A673 (cell line): ENCODE results near the gene OR7A10. TPM values are rescaled to one million over a fixed set of nuclear protein-coding genes. Genes with fewer than 3 reads are reported as not detected.
A peak's percentile ranks its signal among the peaks of the same experiment; 100 is the strongest.

Source experiments
- BruUV-seq: library from RNA; stranded (reverse); fragments of 400-500 nt; replicated peaks from 2 replicates; lab custom pipeline; 2021; lab: Mats Ljungman, UMichigan
- CTCF ChIA-PET: fragments of 300-600 bp; sonication (Branson Sonifier 250); formaldehyde crosslinking; loops from one replicate; lab custom pipeline; 2022; ENCODE audit warnings: antibody characterized with exemption; lab: Charles Lee
- POLR2A ChIA-PET: fragments of 300-600 bp; sonication (Branson Sonifier 250); formaldehyde crosslinking; loops from one replicate; lab custom pipeline; 2022; ENCODE audit warnings: antibody characterized with exemption; ENCODE audit not compliant: low non-redundant PET; lab: Charles Lee
- DNase-seq: peaks from one replicate; pipeline ENCODE4 v3.0.0-alpha.2; 2015; ENCODE audit warnings: low spot score
- H3K27ac ChIP-seq: fragments of 200-600 bp; sonication (generic); 2 replicates; pipeline ENCODE4 v1.5.1; 2016; ENCODE audit warnings: mixed run types, low read depth, mild to moderate bottlenecking, mixed read lengths, antibody characterized with exemption, low read length; ENCODE audit not compliant: poor library complexity, severe bottlenecking
- H3K27me3 ChIP-seq: fragments of 200-600 bp; sonication (generic); replicated peaks from 2 replicates; pipeline ENCODE4 v1.6.1; 2017; ENCODE audit warnings: mixed run types, low read depth, mild to moderate bottlenecking, mixed read lengths, antibody characterized with exemption, low read length; ENCODE audit not compliant: insufficient read depth, poor library complexity
- H3K36me3 ChIP-seq: fragments of 200-600 bp; sonication (generic); 2 replicates; pipeline ENCODE4 v1.6.1; 2016; ENCODE audit warnings: mixed run types, mild to moderate bottlenecking, mixed read lengths, antibody characterized with exemption, low read length; ENCODE audit not compliant: insufficient read depth, poor library complexity, severe bottlenecking
- H3K4me1 ChIP-seq: fragments of 200-600 bp; sonication (generic); 2 replicates; pipeline ENCODE4 v1.6.1; 2017; ENCODE audit warnings: mixed run types, mild to moderate bottlenecking, mixed read lengths, antibody characterized with exemption, low read length; ENCODE audit not compliant: insufficient read depth, poor library complexity, severe bottlenecking
- H3K4me3 ChIP-seq: fragments of 200-600 bp; sonication (generic); 2 replicates; pipeline ENCODE4 v1.5.1; 2016; ENCODE audit warnings: low read depth, mixed run types, mild to moderate bottlenecking, mixed read lengths, low read length; ENCODE audit not compliant: poor library complexity, severe bottlenecking
- H3K9me3 ChIP-seq: fragments of 200-600 bp; sonication (generic); 2 replicates; pipeline ENCODE4 v1.6.1; 2016; ENCODE audit warnings: mixed run types, low read depth, mild to moderate bottlenecking, mixed read lengths, antibody characterized with exemption, low read length; ENCODE audit not compliant: poor library complexity, severe bottlenecking
- EZH2 ChIP-seq: fragments of 200-600 bp; sonication (generic); IDR thresholded peaks from 2 replicates; pipeline ENCODE4 v1.6.1; 2017; ENCODE audit warnings: borderline replicate concordance, low read depth, mild to moderate bottlenecking, mixed read lengths, antibody characterized with exemption, low read length; ENCODE audit not compliant: poor library complexity, severe bottlenecking
- intact Hi-C: fragments of 100-400 bp; cut with micrococcal nuclease; formaldehyde crosslinking; loops from one replicate; pipeline ENCODE4 v1.10.0; 2022; ENCODE audit not compliant: unreplicated experiment
- total RNA-seq: library from RNA; stranded (reverse); gene quantifications from 2 replicates; pipeline ENCODE4 v1.2.3, GENCODE V29; 2021
- TF ChIP-seq, protein P1 (sequence below): fragments of 300-800, 200-600 bp; sonication (generic); conservative IDR thresholded peaks from 2 replicates; pipeline ENCODE4 v1.5.1; 2017; ENCODE audit warnings: low read depth, mild to moderate bottlenecking, antibody characterized with exemption, low read length, moderate library complexity, mixed read lengths

Gene OR7A10
- total RNA-seq, 1 experiment from 2014 or later: not detected

DNA sequence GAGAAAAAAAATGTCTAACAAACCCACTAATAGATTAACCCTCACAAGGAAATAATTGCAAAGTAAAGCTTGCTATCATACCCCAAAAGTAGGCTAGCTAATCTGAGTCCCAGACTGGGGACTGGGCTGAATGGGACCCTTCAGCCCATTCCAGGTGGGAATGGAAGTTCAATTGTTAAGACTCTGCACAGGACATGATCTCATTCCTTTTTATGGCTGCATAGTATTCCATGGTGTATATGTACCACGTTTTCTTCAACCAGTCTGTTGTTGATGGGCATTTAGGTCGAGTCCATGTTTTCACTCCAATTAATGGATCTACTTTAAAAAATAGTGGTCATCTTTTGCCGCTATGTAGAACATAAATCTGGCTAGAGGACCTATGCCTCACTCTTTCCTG, 31.7 kb downstream of the OR7A10 start:
- POLR2A ChIA-PET: no interaction called here
- CTCF ChIA-PET: no interaction called here
- BruUV-seq: no TSS peak
- intact Hi-C loops: no loop called here
- H3K4me1 ChIP-seq: no peaks in the 10 kb centered on the region
- no peaks in the 10 kb centered on the region for H3K36me3 ChIP-seq
- TF ChIP-seq EZH2: no peak
- TF ChIP-seq, protein P1, sequence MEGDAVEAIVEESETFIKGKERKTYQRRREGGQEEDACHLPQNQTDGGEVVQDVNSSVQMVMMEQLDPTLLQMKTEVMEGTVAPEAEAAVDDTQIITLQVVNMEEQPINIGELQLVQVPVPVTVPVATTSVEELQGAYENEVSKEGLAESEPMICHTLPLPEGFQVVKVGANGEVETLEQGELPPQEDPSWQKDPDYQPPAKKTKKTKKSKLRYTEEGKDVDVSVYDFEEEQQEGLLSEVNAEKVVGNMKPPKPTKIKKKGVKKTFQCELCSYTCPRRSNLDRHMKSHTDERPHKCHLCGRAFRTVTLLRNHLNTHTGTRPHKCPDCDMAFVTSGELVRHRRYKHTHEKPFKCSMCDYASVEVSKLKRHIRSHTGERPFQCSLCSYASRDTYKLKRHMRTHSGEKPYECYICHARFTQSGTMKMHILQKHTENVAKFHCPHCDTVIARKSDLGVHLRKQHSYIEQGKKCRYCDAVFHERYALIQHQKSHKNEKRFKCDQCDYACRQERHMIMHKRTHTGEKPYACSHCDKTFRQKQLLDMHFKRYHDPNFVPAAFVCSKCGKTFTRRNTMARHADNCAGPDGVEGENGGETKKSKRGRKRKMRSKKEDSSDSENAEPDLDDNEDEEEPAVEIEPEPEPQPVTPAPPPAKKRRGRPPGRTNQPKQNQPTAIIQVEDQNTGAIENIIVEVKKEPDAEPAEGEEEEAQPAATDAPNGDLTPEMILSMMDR: no peak
- no peak overlapping the region for H3K4me3 ChIP-seq
- no peak overlapping the region for H3K27ac ChIP-seq
- no peaks in the 10 kb centered on the region for H3K9me3 ChIP-seq
- H3K27me3 ChIP-seq: no peaks in the 10 kb centered on the region
- DNase-seq: no peak

DNA sequence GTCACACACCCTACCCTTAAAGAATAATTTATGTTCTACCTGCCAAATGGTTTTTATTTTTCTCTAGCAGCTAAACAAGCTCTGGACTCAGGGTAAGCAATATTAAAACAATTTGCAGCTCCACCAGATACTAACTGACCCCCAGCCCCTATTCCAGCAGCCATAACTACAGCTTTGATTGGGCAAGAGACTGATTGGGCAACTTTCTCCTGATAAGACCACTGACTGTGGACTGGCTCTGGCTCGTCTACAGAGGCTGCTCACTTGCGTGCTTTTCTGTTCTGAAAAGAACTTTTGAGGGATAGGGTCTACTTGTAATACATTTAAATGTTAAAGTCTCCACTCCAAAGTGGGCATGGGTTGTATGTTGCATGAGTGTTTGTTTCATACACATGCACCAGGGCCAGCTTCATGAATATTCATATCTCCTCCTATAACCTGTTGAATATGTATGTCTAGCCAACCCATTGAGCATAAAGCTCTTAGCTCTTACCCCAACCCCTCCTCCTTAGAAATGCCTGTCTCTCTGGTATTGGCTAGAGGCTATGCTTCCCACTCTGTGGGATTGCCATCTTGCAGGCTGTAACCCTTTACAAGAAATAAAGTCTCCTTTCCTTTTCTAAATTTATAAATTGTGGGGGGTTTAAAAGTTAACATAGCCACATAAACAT, 33.6 kb downstream of the OR7A10 start:
- H3K27ac ChIP-seq: no peak overlapping the region
- TF ChIP-seq EZH2: no peak
- TF ChIP-seq, protein P1: no peak
- no peaks in the 10 kb centered on the region for H3K27me3 ChIP-seq
- CTCF ChIA-PET: no interaction called here
- H3K4me3 ChIP-seq: no peak overlapping the region
- no peaks in the 10 kb centered on the region for H3K36me3 ChIP-seq
- peak; percentile 18 for DNase-seq
- BruUV-seq: no TSS peak
- POLR2A ChIA-PET: no interaction called here
- no peaks in the 10 kb centered on the region for H3K4me1 ChIP-seq
- no peaks in the 10 kb centered on the region for H3K9me3 ChIP-seq
- intact Hi-C loops: no loop called here

DNA sequence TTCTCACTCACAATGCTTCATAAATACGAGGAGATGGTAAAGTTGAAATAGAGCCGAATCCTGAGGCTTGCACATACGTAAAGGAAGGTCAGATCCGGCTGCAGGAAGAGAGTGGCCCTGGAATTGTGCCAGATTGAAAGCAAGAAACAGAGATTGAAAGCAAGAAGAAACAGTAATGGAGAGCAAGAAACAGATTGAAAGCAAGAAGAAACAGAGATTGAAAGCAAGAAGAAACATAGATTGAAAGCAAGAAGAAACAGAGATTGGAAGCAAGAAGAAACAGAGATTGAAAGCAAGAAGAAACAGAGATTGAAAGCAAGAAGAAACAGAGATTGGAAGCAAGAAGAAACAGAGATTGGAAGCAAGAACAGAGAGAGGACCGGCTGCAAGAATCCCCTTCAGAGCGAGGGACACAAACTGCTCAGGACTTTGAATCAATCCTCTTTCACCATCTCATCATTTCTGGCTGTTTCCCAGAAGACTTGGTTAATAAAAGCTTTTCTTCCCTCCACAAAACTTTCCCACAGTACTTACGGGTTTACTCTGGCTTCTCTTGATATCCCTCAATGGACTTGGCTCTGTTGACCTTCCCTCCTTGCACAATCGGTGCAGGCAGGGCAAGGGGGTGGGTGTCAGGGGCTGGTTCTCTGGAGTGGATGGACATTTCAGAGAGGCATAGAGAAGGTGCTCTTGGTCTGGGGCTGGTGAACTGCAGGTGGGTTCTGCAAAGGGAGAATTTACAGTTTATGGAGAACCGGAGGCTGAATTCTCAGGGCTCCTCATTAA, 39.3 kb downstream of the OR7A10 start:
- no peak for TF ChIP-seq EZH2
- TF ChIP-seq, protein P1: no peak
- POLR2A ChIA-PET: no interaction called here
- BruUV-seq: no TSS peak
- Histone ChIP-seq H3K27ac (no peak overlapping the region), H3K9me3 (no peaks in the 10 kb centered on the region), H3K4me1 (no peaks in the 10 kb centered on the region), H3K27me3 (no peaks in the 10 kb centered on the region), H3K4me3 (no peak overlapping the region), H3K36me3 (no peaks in the 10 kb centered on the region)
- CTCF ChIA-PET: no interaction called here
- no peak for DNase-seq
- intact Hi-C loops: no loop called here
